ENCODE measurements around the gene CYS1.
A peak's percentile ranks its signal among the peaks of the same experiment; 100 is the strongest.

Gene CYS1

DNA sequence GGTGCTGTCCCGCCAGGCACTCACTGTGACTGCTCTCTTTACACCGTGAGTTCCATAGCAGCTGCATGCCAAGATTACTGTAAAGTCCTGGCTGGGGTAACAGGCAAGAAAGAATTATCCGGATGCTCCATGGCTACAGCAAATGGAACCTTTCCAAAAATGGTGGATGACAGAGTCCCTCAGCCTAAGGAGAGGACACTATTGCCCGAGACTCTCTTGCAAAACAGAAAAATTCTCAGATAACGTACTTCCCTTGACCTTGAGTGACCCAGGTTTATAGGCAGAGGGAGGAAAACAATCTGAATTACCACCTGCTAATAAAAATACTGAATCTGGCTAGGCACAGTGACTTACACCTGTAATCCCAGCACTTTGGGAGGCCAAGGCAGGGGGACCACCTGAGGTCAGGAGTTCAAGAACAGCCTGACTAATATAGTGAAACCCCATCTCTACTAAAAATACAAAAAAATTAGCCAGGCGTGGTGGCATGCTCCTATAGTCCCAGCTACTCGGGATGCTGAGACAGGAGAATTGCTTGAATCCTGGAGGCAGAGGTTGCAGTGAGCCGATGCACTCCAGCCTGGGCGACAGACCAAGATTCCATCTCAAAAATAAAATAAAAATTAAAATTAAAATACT, 4.5 kb downstream of the CYS1 start:
- Histone ChIP-seq H4K5ac (ENCODE audit: low read length) (no peak overlapping the region), H3K36me3 (ENCODE audit: control insufficient read depth, insufficient read depth, low read length) (no peaks in the 10 kb centered on the region), H2BK5ac (ENCODE audit: low read length) (no peak overlapping the region), H3K79me1 (ENCODE audit: low read length) (no peaks in the 10 kb centered on the region), H4K8ac (ENCODE audit: low read depth, low read length) (no peak overlapping the region), H3K4me3 (ENCODE audit: low read length) (no peak overlapping the region), H3K9ac (ENCODE audit: low read length) (no peak overlapping the region), H2BK15ac (replicated peaks; ENCODE audit: low read depth) (no peak overlapping the region), H3K79me2 (ENCODE audit: control insufficient read depth, insufficient read depth, low read length) (no peaks in the 10 kb centered on the region), H3K27me3 (ENCODE audit: insufficient read depth, low read length, poor library complexity) (peaks cover 13% of the 10 kb centered on the region), H2AK5ac (ENCODE audit: low read length) (no peak overlapping the region), H3K4me1 (ENCODE audit: control insufficient read depth, low read depth, low read length) (no peaks in the 10 kb centered on the region), H3K27ac (ENCODE audit: low read depth, low read length) (no peak overlapping the region), H3K56ac (ENCODE audit: low read length) (no peak overlapping the region), H2BK120ac (ENCODE audit: low read depth, low read length) (no peak overlapping the region), H3K18ac (ENCODE audit: low read length) (no peak overlapping the region), H3K4me2 (ENCODE audit: low read length) (no peak overlapping the region), H3K23ac (ENCODE audit: low read length) (no peak overlapping the region), H3K4ac (ENCODE audit: low read depth, low read length) (no peak overlapping the region)
- DNase-seq = no peak
- no CpG with 5 or more reads among the region's 9 CpGs for WGBS (ENCODE audit: extremely low coverage, insufficient coverage, low lambda C conversion rate)

DNA sequence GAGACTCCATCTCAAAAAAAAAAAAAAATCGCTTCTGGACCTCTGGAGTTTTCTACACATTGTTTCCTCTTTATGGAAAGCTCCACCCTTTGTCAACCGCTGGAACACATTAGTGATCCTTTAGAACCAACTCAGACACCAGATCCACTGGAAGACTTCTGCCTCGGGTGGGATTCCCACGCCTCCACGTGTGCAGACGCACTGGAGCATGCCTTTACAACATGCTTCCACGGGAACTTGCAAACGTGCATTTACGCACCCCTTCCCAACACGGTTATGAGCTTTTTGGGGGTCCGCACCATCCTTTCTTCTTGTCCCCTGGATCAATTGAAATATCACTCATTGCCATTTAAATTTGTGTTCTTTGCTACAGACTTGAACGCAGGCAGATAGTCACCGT, 5.1 kb downstream of the CYS1 start:
- no CpG with 5 or more reads among the region's 13 CpGs for WGBS (ENCODE audit: extremely low coverage, insufficient coverage, low lambda C conversion rate)
- H3K79me1 ChIP-seq (ENCODE audit: low read length) = no peaks in the 10 kb centered on the region
- H3K27ac ChIP-seq (ENCODE audit: low read depth, low read length) = no peak overlapping the region
- H3K36me3 ChIP-seq (ENCODE audit: control insufficient read depth, insufficient read depth, low read length) = no peaks in the 10 kb centered on the region
- no peak overlapping the region for H3K23ac ChIP-seq (ENCODE audit: low read length)
- H3K4me1 ChIP-seq (ENCODE audit: control insufficient read depth, low read depth, low read length) = no peaks in the 10 kb centered on the region
- no peak overlapping the region for H3K18ac ChIP-seq (ENCODE audit: low read length)
- no peak overlapping the region for H3K4ac ChIP-seq (ENCODE audit: low read depth, low read length)
- no peak overlapping the region for H4K5ac ChIP-seq (ENCODE audit: low read length)
- H4K8ac ChIP-seq (ENCODE audit: low read depth, low read length) = no peak overlapping the region
- no peak overlapping the region for H3K4me2 ChIP-seq (ENCODE audit: low read length)
- no peaks in the 10 kb centered on the region for H3K79me2 ChIP-seq (ENCODE audit: control insufficient read depth, insufficient read depth, low read length)
- no peak overlapping the region for H2BK5ac ChIP-seq (ENCODE audit: low read length)
- no peak for DNase-seq
- H3K9ac ChIP-seq (ENCODE audit: low read length) = no peak overlapping the region
- H3K4me3 ChIP-seq (ENCODE audit: low read length) = no peak overlapping the region
- H2AK5ac ChIP-seq (ENCODE audit: low read length) = no peak overlapping the region
- H2BK15ac ChIP-seq (replicated peaks; ENCODE audit: low read depth) = no peak overlapping the region
- H3K27me3 ChIP-seq (ENCODE audit: insufficient read depth, low read length, poor library complexity) = peaks cover 9% of the 10 kb centered on the region
- H2BK120ac ChIP-seq (ENCODE audit: low read depth, low read length) = no peak overlapping the region
- H3K56ac ChIP-seq (ENCODE audit: low read length) = no peak overlapping the region

DNA sequence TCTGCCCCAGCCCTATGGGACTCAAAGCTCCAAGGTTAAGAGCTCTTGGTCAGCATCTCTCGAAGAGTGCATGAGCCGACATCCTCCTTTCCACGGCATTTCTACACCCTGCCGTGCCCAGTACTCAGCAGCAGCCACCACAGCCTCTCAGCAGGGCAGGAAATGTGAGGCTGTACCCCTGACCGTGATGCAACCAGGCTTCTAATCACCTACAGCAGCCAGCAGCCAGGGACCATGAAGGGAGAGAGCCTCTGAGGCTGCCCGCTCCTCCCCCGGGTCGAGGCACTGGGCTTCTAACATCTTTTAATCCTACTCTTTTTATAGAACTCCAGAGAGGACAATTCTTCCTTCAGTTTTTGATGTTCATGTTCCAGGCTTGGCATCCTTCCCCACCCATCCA, 6.5 kb downstream of the CYS1 start:
- Histone ChIP-seq H2BK15ac (replicated peaks; ENCODE audit: low read depth) (no peak overlapping the region), H3K79me2 (ENCODE audit: control insufficient read depth, insufficient read depth, low read length) (no peaks in the 10 kb centered on the region), H3K36me3 (ENCODE audit: control insufficient read depth, insufficient read depth, low read length) (no peaks in the 10 kb centered on the region), H4K5ac (ENCODE audit: low read length) (no peak overlapping the region), H3K4me1 (ENCODE audit: control insufficient read depth, low read depth, low read length) (no peaks in the 10 kb centered on the region), H3K4me3 (ENCODE audit: low read length) (no peak overlapping the region), H3K18ac (ENCODE audit: low read length) (no peak overlapping the region), H3K4ac (ENCODE audit: low read depth, low read length) (no peak overlapping the region), H3K9ac (ENCODE audit: low read length) (no peak overlapping the region), H3K27me3 (ENCODE audit: insufficient read depth, low read length, poor library complexity) (peaks cover 4% of the 10 kb centered on the region), H3K79me1 (ENCODE audit: low read length) (no peaks in the 10 kb centered on the region), H2BK5ac (ENCODE audit: low read length) (no peak overlapping the region), H2AK5ac (ENCODE audit: low read length) (no peak overlapping the region), H3K23ac (ENCODE audit: low read length) (no peak overlapping the region), H3K4me2 (ENCODE audit: low read length) (no peak overlapping the region), H3K56ac (ENCODE audit: low read length) (no peak overlapping the region), H3K27ac (ENCODE audit: low read depth, low read length) (no peak overlapping the region), H2BK120ac (ENCODE audit: low read depth, low read length) (no peak overlapping the region), H4K8ac (ENCODE audit: low read depth, low read length) (no peak overlapping the region)
- WGBS (ENCODE audit: extremely low coverage, insufficient coverage, low lambda C conversion rate) = no CpG with 5 or more reads among the region's 8 CpGs
- no peak for DNase-seq

DNA sequence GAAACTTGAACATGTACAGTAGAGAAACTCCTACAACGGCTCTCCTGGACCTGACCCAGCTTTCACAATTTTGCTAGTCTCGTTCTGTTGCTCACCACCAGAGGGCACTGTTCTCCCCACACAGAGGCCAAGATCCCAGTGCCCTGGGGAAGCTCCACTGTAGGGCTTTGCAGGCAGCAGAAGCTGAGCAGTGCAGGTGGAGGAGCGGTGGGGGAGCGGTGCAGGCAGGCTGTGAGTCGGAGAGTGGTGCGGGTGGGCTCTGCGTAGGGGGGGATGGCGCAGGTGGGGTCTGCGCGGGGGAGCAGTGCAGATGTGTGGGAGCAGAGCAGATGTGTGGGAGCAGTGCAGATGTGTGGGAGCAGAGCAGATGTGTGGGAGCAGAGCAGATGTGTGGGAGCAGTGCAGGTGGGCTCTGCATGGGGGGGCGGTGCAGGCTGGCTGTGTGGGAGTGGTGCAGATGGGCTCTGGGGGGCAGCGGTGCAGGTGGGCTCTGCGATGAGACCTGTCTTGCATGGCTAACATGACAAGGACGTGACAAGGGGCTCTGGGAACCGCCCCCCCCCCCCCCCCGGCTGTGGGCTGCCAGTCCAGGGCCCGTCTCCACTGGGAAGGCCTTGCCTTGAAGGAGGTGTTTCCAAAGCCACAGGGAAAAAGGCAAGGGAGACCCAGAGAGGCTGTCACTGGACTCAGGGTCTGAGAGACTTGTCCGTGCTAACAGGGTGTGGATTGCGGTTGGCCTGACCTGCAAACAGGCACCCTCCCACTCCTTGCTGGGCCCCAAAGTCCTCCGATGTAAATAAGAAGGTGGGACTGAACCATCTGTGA, 7.3 kb downstream of the CYS1 start:
- H3K18ac ChIP-seq (ENCODE audit: low read length) = no peak overlapping the region
- no peak overlapping the region for H2BK120ac ChIP-seq (ENCODE audit: low read depth, low read length)
- H3K27me3 ChIP-seq (ENCODE audit: insufficient read depth, low read length, poor library complexity) = no peaks in the 10 kb centered on the region
- H3K56ac ChIP-seq (ENCODE audit: low read length) = no peak overlapping the region
- H3K79me1 ChIP-seq (ENCODE audit: low read length) = no peaks in the 10 kb centered on the region
- no peak overlapping the region for H2AK5ac ChIP-seq (ENCODE audit: low read length)
- H3K4me3 ChIP-seq (ENCODE audit: low read length) = no peak overlapping the region
- H3K27ac ChIP-seq (ENCODE audit: low read depth, low read length) = no peak overlapping the region
- peak; percentile 93 for DNase-seq
- H3K9ac ChIP-seq (ENCODE audit: low read length) = no peak overlapping the region
- H3K4ac ChIP-seq (ENCODE audit: low read depth, low read length) = no peak overlapping the region
- no peak overlapping the region for H2BK15ac ChIP-seq (replicated peaks; ENCODE audit: low read depth)
- H3K23ac ChIP-seq (ENCODE audit: low read length) = no peak overlapping the region
- H2BK5ac ChIP-seq (ENCODE audit: low read length) = no peak overlapping the region
- no peaks in the 10 kb centered on the region for H3K4me1 ChIP-seq (ENCODE audit: control insufficient read depth, low read depth, low read length)
- H3K4me2 ChIP-seq (ENCODE audit: low read length) = no peak overlapping the region
- H3K36me3 ChIP-seq (ENCODE audit: control insufficient read depth, insufficient read depth, low read length) = no peaks in the 10 kb centered on the region
- no CpG with 5 or more reads among the region's 20 CpGs for WGBS (ENCODE audit: extremely low coverage, insufficient coverage, low lambda C conversion rate)
- no peak overlapping the region for H4K8ac ChIP-seq (ENCODE audit: low read depth, low read length)
- H4K5ac ChIP-seq (ENCODE audit: low read length) = no peak overlapping the region
- no peaks in the 10 kb centered on the region for H3K79me2 ChIP-seq (ENCODE audit: control insufficient read depth, insufficient read depth, low read length)

DNA sequence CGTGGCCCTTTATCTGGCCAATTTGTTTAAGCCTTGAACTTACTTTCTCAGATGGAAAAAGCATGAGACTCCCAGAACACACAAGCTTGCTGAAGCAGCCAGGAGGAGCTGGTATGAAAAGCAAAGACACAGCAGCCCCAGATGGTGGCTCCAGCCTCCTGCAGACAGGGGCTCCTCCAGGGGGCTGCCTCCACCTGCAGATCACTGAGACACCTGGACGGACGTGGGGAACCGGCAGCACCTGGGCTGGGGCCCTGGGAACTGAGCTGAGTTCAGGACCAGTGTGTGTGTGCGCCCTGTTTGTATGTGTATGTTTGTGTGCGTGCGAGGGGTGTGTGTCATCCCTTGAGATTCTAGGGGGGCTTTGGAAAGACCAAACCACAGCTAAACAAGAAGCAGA, 8.6 kb downstream of the CYS1 start:
- Histone ChIP-seq H3K79me2 (ENCODE audit: control insufficient read depth, insufficient read depth, low read length) (no peaks in the 10 kb centered on the region), H3K4me3 (ENCODE audit: low read length) (no peak overlapping the region), H3K56ac (ENCODE audit: low read length) (no peak overlapping the region), H2BK15ac (replicated peaks; ENCODE audit: low read depth) (no peak overlapping the region), H3K27me3 (ENCODE audit: insufficient read depth, low read length, poor library complexity) (no peaks in the 10 kb centered on the region), H3K79me1 (ENCODE audit: low read length) (no peaks in the 10 kb centered on the region), H2AK5ac (ENCODE audit: low read length) (no peak overlapping the region), H3K27ac (ENCODE audit: low read depth, low read length) (no peak overlapping the region), H3K36me3 (ENCODE audit: control insufficient read depth, insufficient read depth, low read length) (no peaks in the 10 kb centered on the region), H3K9ac (ENCODE audit: low read length) (no peak overlapping the region), H2BK5ac (ENCODE audit: low read length) (no peak overlapping the region), H3K4me2 (ENCODE audit: low read length) (no peak overlapping the region), H3K4me1 (ENCODE audit: control insufficient read depth, low read depth, low read length) (no peaks in the 10 kb centered on the region), H3K18ac (ENCODE audit: low read length) (no peak overlapping the region), H3K23ac (ENCODE audit: low read length) (no peak overlapping the region), H4K5ac (ENCODE audit: low read length) (no peak overlapping the region), H2BK120ac (ENCODE audit: low read depth, low read length) (no peak overlapping the region), H3K4ac (ENCODE audit: low read depth, low read length) (no peak overlapping the region), H4K8ac (ENCODE audit: low read depth, low read length) (no peak overlapping the region)
- DNase-seq = no peak
- no CpG with 5 or more reads among the region's 7 CpGs for WGBS (ENCODE audit: extremely low coverage, insufficient coverage, low lambda C conversion rate)

Data from mesendoderm (in vitro differentiated cells).